Measurements from ENCODE around the gene CD2BP2.
A peak's percentile ranks its signal among the peaks of the same experiment; 100 is the strongest.

CD2BP2 gene

DNA sequence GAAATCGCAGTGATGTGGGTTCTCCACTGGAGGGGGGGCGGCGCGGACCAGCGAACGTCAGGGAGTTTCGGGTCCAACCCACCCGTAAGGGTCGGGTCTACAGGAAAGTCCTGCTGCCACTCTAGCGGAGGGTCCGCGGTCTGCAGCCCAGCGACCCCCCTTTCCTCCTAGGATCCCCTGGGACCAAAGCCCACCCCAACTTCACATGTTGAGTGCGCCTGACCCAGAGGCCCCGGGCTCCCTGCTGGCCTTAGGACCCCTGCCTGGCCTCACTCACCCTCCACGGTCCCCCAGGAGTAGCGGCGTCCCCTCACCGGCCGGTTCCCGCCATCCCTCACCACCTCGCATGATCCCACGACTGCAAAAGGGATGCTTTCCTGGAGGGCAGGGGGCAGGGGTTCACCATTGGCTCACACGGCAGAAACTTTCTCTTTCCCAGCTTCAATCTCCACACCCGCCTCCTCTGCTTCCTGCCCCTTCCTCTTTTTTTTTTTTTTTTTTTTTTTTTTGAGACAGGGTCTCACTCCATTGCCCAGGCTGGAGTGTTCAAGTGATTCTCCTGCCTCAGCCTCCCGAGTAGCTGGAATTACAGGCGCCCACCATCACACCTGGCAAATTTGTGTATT, 24.2 kb upstream of the CD2BP2 start:
- DNase-seq (ENCODE audit: low read depth in 1 of 2, low spot score in 1 of 2) = no peak
- Histone ChIP-seq H3K27ac (replicated peaks) (no peak overlapping the region; the same call in 1 of the 2 replicates), H3K27me3 (ENCODE audit: insufficient read depth, poor library complexity, severe bottlenecking) (no peaks in the 10 kb centered on the region), H3K4me3 (replicated peaks; ENCODE audit: insufficient read depth, low read length) (peak overlapping the region; percentile 75)
- TF ChIP-seq, protein P1, sequence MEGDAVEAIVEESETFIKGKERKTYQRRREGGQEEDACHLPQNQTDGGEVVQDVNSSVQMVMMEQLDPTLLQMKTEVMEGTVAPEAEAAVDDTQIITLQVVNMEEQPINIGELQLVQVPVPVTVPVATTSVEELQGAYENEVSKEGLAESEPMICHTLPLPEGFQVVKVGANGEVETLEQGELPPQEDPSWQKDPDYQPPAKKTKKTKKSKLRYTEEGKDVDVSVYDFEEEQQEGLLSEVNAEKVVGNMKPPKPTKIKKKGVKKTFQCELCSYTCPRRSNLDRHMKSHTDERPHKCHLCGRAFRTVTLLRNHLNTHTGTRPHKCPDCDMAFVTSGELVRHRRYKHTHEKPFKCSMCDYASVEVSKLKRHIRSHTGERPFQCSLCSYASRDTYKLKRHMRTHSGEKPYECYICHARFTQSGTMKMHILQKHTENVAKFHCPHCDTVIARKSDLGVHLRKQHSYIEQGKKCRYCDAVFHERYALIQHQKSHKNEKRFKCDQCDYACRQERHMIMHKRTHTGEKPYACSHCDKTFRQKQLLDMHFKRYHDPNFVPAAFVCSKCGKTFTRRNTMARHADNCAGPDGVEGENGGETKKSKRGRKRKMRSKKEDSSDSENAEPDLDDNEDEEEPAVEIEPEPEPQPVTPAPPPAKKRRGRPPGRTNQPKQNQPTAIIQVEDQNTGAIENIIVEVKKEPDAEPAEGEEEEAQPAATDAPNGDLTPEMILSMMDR (IDR thresholded peaks at IDR 0.05; ENCODE audit: insufficient read depth, low read length) = no peak
- no peak for TF ChIP-seq SPI1 (IDR thresholded peaks at IDR 0.05; ENCODE audit: borderline replicate concordance, low read depth)
- TF ChIP-seq, protein P2, sequence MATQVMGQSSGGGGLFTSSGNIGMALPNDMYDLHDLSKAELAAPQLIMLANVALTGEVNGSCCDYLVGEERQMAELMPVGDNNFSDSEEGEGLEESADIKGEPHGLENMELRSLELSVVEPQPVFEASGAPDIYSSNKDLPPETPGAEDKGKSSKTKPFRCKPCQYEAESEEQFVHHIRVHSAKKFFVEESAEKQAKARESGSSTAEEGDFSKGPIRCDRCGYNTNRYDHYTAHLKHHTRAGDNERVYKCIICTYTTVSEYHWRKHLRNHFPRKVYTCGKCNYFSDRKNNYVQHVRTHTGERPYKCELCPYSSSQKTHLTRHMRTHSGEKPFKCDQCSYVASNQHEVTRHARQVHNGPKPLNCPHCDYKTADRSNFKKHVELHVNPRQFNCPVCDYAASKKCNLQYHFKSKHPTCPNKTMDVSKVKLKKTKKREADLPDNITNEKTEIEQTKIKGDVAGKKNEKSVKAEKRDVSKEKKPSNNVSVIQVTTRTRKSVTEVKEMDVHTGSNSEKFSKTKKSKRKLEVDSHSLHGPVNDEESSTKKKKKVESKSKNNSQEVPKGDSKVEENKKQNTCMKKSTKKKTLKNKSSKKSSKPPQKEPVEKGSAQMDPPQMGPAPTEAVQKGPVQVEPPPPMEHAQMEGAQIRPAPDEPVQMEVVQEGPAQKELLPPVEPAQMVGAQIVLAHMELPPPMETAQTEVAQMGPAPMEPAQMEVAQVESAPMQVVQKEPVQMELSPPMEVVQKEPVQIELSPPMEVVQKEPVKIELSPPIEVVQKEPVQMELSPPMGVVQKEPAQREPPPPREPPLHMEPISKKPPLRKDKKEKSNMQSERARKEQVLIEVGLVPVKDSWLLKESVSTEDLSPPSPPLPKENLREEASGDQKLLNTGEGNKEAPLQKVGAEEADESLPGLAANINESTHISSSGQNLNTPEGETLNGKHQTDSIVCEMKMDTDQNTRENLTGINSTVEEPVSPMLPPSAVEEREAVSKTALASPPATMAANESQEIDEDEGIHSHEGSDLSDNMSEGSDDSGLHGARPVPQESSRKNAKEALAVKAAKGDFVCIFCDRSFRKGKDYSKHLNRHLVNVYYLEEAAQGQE (IDR thresholded peaks at IDR 0.05; ENCODE audit: insufficient replicate concordance, low read depth) = no peak
- TF ChIP-seq GABPA (IDR thresholded peaks at IDR 0.05; ENCODE audit: low read depth) = no peak
- no peak for TF ChIP-seq POLR2AphosphoS5 (IDR thresholded peaks at IDR 0.05; ENCODE audit: low read depth)

DNA sequence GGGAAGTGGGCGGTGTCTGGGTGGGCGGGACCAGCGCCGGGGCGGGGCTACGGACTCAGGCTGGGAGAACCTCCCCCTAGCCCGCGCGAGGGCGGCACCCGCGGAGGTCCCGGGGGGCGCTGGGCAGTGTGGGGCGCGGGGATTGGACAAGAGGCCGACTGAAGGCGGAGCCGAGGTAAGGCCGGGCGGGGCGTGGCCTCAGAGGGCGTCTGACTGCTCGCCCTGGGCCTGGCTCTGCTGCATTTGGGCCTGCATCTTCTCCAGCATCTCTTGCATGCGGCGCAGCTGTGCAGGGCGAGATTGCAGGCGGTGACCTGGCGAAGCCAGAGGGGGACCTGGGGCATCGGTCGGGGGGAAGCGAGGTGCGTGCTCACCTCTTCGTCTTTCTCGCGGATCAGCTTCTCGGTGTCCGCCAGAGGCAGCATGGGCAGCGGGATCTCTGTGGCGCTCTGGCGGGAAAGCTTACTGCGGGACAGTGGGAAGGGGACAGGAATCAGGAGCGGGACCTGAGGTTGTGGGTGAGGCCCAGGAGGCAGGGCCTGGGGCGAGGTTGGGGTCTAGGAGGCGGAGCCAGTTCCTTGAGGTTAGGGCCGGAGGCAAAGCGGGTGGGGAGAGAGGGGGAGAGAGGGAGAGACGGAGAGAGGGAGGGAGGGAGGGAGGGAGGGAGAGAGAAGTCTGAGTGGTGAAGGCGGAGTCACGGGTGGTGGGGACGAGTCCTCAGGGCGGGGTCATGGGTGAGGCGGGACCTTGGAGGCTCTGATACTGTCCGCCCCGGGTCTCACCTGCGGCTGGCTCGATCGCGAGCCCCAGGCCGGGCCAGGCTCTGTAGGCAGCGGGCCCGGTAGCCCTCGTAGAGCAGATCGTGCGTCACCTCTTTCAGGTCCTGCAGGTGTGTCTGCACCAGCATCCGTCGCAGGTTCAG, 23.4 kb upstream of the CD2BP2 start:
- H3K4me3 ChIP-seq (replicated peaks; ENCODE audit: insufficient read depth, low read length) = peak overlapping the region; percentile 75
- peak; percentile 96 to 98 for DNase-seq (ENCODE audit: low read depth in 1 of 2, low spot score in 1 of 2)
- no peaks in the 10 kb centered on the region for H3K27me3 ChIP-seq (ENCODE audit: insufficient read depth, poor library complexity, severe bottlenecking)
- TF ChIP-seq POLR2AphosphoS5 (IDR thresholded peaks at IDR 0.05; ENCODE audit: low read depth) (peak; percentile 33; the same call in 1 of the 2 replicates), GABPA (IDR thresholded peaks at IDR 0.05; ENCODE audit: low read depth) (no peak), SPI1 (IDR thresholded peaks at IDR 0.05; ENCODE audit: borderline replicate concordance, low read depth) (no peak)
- TF ChIP-seq, protein P2 (IDR thresholded peaks at IDR 0.05; ENCODE audit: insufficient replicate concordance, low read depth) = no peak
- TF ChIP-seq, protein P1 (IDR thresholded peaks at IDR 0.05; ENCODE audit: insufficient read depth, low read length) = no peak
- H3K27ac ChIP-seq (replicated peaks) = peak overlapping the region; percentile 97

DNA sequence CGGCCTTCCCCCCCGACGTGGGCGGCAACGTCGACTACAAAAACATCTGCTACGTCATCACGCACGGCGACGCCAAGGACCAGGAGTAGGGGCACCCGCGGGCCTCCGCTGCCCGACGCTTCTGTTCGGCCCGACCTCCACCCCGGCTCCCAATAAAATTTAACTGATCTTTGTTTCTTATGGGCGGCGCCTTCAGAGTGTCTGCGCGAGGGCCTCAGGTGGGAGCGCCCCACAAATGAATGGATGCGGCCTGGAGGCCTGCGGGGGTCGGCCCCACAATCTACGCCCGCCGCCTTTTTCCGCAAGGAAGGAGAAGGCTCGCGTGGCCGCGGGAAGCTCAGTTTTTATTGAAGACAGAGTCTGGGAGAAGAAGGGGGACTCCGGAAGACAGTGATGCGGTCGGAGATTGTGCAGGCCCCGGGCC, 22.7 kb upstream of the CD2BP2 start:
- TF ChIP-seq SPI1 (IDR thresholded peaks at IDR 0.05; ENCODE audit: borderline replicate concordance, low read depth) = no peak
- TF ChIP-seq, protein P1 (IDR thresholded peaks at IDR 0.05; ENCODE audit: insufficient read depth, low read length) = no peak
- TF ChIP-seq GABPA (IDR thresholded peaks at IDR 0.05; ENCODE audit: low read depth) = no peak
- TF ChIP-seq, protein P2 (IDR thresholded peaks at IDR 0.05; ENCODE audit: insufficient replicate concordance, low read depth) = no peak
- TF ChIP-seq POLR2AphosphoS5 (IDR thresholded peaks at IDR 0.05; ENCODE audit: low read depth) = no peak
- DNase-seq (ENCODE audit: low read depth in 1 of 2, low spot score in 1 of 2) = peak in 1 of 2 experiments; percentile 94
- Histone ChIP-seq H3K4me3 (replicated peaks; ENCODE audit: insufficient read depth, low read length) (peak overlapping the region; percentile 75), H3K27me3 (ENCODE audit: insufficient read depth, poor library complexity, severe bottlenecking) (no peaks in the 10 kb centered on the region), H3K27ac (replicated peaks) (peak overlapping the region; percentile 97)

Data from HL-60 (cell line).